Mammary epithelial cell (primary cell): ENCODE results near the gene ADAMTS9.

ENCODE experiments used
- CTCF ChIP-seq, 2 donors: IDR thresholded peaks in 1 of 2; conservative IDR thresholded peaks in 1 of 2; 2 replicates each; pipeline ENCODE4 v1.5.1; 2011 to 2012; ENCODE audit warnings: inconsistent platforms in 2 of 2, low read length in 2 of 2, mild to moderate bottlenecking in 2 of 2, control low read depth in 1 of 2, low read depth in 1 of 2; ENCODE audit not compliant: insufficient read depth in 1 of 2; ENCODE audit errors: extremely low read depth in 1 of 2
- EZH2 ChIP-seq: IDR thresholded peaks from 2 replicates; pipeline ENCODE4 v1.6.1; 2012; ENCODE audit warnings: low read length, inconsistent platforms, borderline replicate concordance

DNA sequence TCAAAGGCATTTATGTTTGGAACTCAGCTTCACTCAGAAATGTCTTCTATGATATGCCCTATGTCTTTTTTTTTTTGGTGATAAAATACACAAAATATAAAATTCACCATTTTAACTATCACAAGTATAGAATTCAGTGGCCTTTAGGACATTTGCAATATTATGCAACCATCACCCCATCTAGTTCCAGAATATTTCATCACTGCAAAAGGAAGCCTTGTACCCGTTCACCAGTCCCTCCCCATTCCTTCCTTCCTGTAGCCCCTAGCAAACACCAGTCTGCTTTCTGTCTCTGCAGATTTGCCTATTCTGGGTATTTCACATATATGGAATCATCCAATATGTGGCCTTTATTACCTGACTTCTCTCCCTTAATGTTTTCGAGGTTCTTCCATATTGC lies 134.8 kb downstream of the ADAMTS9 start:
- TF ChIP-seq CTCF (conservative IDR thresholded peaks at IDR 0.05 in 1 of 2, IDR thresholded peaks at IDR 0.05 in 1 of 2; ENCODE audit: extremely low read depth in 1 of 2, insufficient read depth in 1 of 2, low read depth in 1 of 2, low read length in 2 of 2) (no peak), EZH2 (no peak)
